ENCODE data around the gene CSAG2. TPM values are rescaled to one million over a fixed set of nuclear protein-coding genes. Genes with fewer than 3 reads are reported as not detected.

Gene CSAG2
- total and polyA plus RNA-seq, 2 experiments from 2014 or later = not detected

GRCh38 chrX:152725409-152725808, 16.3 kb upstream of the CSAG2 start:
- Histone ChIP-seq H3K4me3 (no peak overlapping the region), H3K36me3 (ENCODE audit: insufficient read depth) (no peaks in the 10 kb centered on the region), H3K79me2 (replicated peaks; ENCODE audit: insufficient read depth) (no peaks in the 10 kb centered on the region), H3K4me2 (no peak overlapping the region), H3K27me3 (ENCODE audit: insufficient read depth) (no peaks in the 10 kb centered on the region), H3F3A (replicated peaks; ENCODE audit: low read depth) (no peaks in the 10 kb centered on the region), H3K4me1 (ENCODE audit: insufficient read depth) (no peaks in the 10 kb centered on the region), H3K27ac (ENCODE audit: low read depth) (no peak overlapping the region), H2AFZ (no peak overlapping the region), H4K20me1 (replicated peaks; ENCODE audit: insufficient read depth) (no peaks in the 10 kb centered on the region), H3K9me2 (ENCODE audit: insufficient read depth) (no peaks in the 10 kb centered on the region)
- DNase-seq (ENCODE audit: low spot score) (peak; percentile 1), ATAC-seq (no peak)
- no peaks in the 10 kb centered on the region for H3K4me1 Mint-ChIP-seq
- no peaks in the 10 kb centered on the region for H3K36me3 Mint-ChIP-seq (ENCODE audit: low read depth)
- no peak overlapping the region for H3K4me3 Mint-ChIP-seq
- no peak overlapping the region for H3K27ac Mint-ChIP-seq
- H3K27me3 Mint-ChIP-seq (ENCODE audit: insufficient read depth, low read depth, poor library complexity) = peaks cover 2% of the 10 kb centered on the region
- TF ChIP-seq JUNB (IDR thresholded peaks at IDR 0.05; ENCODE audit: unreplicated experiment) (no peak), NANOG (IDR thresholded peaks at IDR 0.05; ENCODE audit: borderline replicate concordance) (no peak), EZH2phosphoT487 (IDR thresholded peaks at IDR 0.05; ENCODE audit: unreplicated experiment) (no peak), ZNF114 (CRISPR knock-in tag; IDR thresholded peaks at IDR 0.05) (no peak), POLR2AphosphoS5 (IDR thresholded peaks at IDR 0.05; ENCODE audit: low read depth) (no peak), CREB1 (CRISPR knock-in tag; IDR thresholded peaks at IDR 0.05; ENCODE audit: low read depth) (no peak), STAT1 (IDR thresholded peaks at IDR 0.05; ENCODE audit: unreplicated experiment) (no peak), ZNF331 (CRISPR knock-in tag; IDR thresholded peaks at IDR 0.05; ENCODE audit: low read depth) (no peak), EZH2 (IDR thresholded peaks at IDR 0.05; ENCODE audit: low read depth, unreplicated experiment) (no peak)
- TF ChIP-seq, protein P1, sequence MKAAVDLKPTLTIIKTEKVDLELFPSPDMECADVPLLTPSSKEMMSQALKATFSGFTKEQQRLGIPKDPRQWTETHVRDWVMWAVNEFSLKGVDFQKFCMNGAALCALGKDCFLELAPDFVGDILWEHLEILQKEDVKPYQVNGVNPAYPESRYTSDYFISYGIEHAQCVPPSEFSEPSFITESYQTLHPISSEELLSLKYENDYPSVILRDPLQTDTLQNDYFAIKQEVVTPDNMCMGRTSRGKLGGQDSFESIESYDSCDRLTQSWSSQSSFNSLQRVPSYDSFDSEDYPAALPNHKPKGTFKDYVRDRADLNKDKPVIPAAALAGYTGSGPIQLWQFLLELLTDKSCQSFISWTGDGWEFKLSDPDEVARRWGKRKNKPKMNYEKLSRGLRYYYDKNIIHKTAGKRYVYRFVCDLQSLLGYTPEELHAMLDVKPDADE (IDR thresholded peaks at IDR 0.05) = no peak
- TF ChIP-seq, protein P2, sequence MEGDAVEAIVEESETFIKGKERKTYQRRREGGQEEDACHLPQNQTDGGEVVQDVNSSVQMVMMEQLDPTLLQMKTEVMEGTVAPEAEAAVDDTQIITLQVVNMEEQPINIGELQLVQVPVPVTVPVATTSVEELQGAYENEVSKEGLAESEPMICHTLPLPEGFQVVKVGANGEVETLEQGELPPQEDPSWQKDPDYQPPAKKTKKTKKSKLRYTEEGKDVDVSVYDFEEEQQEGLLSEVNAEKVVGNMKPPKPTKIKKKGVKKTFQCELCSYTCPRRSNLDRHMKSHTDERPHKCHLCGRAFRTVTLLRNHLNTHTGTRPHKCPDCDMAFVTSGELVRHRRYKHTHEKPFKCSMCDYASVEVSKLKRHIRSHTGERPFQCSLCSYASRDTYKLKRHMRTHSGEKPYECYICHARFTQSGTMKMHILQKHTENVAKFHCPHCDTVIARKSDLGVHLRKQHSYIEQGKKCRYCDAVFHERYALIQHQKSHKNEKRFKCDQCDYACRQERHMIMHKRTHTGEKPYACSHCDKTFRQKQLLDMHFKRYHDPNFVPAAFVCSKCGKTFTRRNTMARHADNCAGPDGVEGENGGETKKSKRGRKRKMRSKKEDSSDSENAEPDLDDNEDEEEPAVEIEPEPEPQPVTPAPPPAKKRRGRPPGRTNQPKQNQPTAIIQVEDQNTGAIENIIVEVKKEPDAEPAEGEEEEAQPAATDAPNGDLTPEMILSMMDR (conservative IDR thresholded peaks at IDR 0.05; ENCODE audit: low read depth in 2 of 2) = no peak
- TF ChIP-seq, protein P3, sequence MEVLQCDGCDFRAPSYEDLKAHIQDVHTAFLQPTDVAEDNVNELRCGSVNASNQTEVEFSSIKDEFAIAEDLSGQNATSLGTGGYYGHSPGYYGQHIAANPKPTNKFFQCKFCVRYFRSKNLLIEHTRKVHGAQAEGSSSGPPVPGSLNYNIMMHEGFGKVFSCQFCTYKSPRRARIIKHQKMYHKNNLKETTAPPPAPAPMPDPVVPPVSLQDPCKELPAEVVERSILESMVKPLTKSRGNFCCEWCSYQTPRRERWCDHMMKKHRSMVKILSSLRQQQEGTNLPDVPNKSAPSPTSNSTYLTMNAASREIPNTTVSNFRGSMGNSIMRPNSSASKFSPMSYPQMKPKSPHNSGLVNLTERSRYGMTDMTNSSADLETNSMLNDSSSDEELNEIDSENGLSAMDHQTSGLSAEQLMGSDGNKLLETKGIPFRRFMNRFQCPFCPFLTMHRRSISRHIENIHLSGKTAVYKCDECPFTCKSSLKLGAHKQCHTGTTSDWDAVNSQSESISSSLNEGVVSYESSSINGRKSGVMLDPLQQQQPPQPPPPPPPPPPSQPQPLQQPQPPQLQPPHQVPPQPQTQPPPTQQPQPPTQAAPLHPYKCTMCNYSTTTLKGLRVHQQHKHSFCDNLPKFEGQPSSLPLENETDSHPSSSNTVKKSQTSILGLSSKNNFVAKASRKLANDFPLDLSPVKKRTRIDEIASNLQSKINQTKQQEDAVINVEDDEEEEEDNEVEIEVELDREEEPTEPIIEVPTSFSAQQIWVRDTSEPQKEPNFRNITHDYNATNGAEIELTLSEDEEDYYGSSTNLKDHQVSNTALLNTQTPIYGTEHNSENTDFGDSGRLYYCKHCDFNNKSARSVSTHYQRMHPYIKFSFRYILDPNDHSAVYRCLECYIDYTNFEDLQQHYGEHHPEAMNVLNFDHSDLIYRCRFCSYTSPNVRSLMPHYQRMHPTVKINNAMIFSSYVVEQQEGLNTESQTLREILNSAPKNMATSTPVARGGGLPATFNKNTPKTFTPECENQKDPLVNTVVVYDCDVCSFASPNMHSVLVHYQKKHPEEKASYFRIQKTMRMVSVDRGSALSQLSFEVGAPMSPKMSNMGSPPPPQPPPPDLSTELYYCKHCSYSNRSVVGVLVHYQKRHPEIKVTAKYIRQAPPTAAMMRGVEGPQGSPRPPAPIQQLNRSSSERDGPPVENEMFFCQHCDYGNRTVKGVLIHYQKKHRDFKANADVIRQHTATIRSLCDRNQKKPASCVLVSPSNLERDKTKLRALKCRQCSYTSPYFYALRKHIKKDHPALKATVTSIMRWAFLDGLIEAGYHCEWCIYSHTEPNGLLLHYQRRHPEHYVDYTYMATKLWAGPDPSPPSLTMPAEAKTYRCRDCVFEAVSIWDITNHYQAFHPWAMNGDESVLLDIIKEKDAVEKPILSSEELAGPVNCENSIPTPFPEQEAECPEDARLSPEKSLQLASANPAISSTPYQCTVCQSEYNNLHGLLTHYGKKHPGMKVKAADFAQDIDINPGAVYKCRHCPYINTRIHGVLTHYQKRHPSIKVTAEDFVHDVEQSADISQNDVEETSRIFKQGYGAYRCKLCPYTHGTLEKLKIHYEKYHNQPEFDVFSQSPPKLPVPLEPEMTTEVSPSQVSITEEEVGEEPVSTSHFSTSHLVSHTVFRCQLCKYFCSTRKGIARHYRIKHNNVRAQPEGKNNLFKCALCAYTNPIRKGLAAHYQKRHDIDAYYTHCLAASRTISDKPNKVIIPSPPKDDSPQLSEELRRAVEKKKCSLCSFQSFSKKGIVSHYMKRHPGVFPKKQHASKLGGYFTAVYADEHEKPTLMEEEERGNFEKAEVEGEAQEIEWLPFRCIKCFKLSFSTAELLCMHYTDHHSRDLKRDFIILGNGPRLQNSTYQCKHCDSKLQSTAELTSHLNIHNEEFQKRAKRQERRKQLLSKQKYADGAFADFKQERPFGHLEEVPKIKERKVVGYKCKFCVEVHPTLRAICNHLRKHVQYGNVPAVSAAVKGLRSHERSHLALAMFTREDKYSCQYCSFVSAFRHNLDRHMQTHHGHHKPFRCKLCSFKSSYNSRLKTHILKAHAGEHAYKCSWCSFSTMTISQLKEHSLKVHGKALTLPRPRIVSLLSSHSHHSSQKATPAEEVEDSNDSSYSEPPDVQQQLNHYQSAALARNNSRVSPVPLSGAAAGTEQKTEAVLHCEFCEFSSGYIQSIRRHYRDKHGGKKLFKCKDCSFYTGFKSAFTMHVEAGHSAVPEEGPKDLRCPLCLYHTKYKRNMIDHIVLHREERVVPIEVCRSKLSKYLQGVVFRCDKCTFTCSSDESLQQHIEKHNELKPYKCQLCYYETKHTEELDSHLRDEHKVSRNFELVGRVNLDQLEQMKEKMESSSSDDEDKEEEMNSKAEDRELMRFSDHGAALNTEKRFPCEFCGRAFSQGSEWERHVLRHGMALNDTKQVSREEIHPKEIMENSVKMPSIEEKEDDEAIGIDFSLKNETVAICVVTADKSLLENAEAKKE (CRISPR knock-in tag; IDR thresholded peaks at IDR 0.05) = no peak
- TF ChIP-seq, protein P4, sequence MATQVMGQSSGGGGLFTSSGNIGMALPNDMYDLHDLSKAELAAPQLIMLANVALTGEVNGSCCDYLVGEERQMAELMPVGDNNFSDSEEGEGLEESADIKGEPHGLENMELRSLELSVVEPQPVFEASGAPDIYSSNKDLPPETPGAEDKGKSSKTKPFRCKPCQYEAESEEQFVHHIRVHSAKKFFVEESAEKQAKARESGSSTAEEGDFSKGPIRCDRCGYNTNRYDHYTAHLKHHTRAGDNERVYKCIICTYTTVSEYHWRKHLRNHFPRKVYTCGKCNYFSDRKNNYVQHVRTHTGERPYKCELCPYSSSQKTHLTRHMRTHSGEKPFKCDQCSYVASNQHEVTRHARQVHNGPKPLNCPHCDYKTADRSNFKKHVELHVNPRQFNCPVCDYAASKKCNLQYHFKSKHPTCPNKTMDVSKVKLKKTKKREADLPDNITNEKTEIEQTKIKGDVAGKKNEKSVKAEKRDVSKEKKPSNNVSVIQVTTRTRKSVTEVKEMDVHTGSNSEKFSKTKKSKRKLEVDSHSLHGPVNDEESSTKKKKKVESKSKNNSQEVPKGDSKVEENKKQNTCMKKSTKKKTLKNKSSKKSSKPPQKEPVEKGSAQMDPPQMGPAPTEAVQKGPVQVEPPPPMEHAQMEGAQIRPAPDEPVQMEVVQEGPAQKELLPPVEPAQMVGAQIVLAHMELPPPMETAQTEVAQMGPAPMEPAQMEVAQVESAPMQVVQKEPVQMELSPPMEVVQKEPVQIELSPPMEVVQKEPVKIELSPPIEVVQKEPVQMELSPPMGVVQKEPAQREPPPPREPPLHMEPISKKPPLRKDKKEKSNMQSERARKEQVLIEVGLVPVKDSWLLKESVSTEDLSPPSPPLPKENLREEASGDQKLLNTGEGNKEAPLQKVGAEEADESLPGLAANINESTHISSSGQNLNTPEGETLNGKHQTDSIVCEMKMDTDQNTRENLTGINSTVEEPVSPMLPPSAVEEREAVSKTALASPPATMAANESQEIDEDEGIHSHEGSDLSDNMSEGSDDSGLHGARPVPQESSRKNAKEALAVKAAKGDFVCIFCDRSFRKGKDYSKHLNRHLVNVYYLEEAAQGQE (IDR thresholded peaks at IDR 0.05; ENCODE audit: unreplicated experiment) = no peak
- no peaks in the 10 kb centered on the region for H3K9me3 Mint-ChIP-seq
